GM21619 (cell line): ENCODE results near the gene NOG.
A peak's percentile ranks its signal among the peaks of the same experiment; 100 is the strongest.

ENCODE experiments used
- ATAC-seq: cut with Tn5 transposase; IDR thresholded peaks from one replicate; pipeline ENCODE4 v1.9.1; 2021; ENCODE audit not compliant: unreplicated experiment

Gene NOG

DNA sequence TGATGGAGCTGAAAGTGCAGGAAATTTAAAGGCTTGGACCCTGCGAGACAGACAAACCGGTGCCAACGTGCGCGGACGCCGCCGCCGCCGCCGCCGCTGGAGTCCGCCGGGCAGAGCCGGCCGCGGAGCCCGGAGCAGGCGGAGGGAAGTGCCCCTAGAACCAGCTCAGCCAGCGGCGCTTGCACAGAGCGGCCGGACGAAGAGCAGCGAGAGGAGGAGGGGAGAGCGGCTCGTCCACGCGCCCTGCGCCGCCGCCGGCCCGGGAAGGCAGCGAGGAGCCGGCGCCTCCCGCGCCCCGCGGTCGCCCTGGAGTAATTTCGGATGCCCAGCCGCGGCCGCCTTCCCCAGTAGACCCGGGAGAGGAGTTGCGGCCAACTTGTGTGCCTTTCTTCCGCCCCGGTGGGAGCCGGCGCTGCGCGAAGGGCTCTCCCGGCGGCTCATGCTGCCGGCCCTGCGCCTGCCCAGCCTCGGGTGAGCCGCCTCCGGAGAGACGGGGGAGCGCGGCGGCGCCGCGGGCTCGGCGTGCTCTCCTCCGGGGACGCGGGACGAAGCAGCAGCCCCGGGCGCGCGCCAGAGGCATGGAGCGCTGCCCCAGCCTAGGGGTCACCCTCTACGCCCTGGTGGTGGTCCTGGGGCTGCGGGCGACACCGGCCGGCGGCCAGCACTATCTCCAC, at the start of gene NOG:
Gene NOG (plus strand): TSS at position 54 of the 674 bp plus-strand sequence. CDS start 525 bp downstream, at position 579.
- no peak for ATAC-seq

- ATAC-seq: no peak
Measured at GRCh38 chr17:56545106-56545505, 48.4 kb upstream of the NOG start.

DNA sequence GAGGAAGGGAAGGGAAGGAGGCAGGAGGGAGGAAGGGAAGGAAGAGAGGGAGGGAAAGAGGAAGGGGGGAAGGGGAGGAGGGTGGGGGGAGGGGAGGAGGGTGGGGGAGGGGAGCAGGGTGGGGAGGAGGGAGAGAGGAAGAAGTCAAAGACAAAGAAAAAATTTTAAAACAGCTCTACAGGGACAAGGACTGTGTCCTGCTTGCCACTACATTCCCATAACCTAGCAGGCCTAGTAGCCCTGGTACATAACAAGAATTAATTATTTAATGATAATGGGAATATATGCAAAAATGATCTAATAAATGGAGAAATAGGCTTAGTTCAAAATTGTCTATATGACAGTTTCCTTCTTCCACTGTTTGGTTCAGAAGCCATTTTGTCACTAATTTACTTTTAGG, 47.6 kb upstream of the NOG start:
- no peak for ATAC-seq

DNA sequence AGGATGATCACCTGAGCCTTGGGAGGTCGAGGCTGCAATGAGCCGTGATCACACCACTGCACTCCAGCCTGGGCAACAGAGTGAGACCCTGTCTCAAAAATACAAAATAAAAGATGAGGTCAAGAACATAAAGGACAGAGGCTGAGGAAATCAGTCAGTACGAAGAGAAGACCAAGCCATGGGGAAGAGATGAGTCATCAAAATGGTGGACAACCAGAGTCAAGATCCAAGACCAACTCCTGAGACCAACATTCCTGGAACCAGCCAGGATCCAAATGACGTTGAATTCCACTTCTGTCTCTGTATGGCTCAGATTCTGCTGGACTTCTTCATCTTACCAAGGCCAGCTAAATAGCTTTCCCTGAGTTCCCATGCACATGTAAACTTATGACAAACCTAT, 44.8 kb upstream of the NOG start:
- ATAC-seq: no peak

DNA sequence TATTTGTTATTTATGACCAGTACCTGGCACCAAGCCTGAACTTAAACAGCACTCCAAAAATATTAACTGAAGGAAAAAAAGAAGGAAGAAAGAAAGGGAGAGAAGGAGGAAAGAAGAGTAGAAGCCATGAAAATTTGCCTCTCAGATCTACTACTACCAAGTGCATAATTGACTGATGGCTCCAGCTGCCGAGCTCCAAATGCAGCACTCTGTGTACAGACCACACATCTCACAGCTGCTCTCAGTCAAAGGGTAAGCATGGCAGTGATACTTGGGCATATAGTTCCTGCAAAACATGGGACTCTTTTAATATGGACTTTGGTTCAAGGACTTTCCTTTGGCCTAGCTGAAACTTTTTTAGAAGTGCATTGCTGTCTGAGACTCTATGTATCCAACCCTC, 44.0 kb upstream of the NOG start:
- no peak for ATAC-seq

- no peak for ATAC-seq
Measured at GRCh38 chr17:56557682-56558081, 35.8 kb upstream of the NOG start.

DNA sequence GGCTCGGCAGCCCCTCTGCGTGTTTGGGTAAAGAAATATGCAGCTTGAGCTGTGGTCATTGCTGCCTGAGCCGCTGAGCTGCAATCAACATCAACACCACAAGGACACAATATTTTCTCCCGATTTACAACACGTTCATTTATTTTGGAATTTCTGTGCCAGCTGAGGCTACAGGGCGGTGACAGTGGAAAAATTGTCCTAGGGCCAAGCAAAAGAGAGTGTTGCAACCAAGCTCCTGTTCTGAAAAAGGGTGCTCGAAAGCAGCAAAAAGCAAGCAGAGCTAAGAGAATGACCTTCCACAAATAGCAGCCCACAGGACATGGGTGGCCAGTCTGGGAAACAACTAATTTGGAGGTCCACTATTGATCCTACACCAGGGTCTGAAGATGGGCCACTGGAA, 35.4 kb upstream of the NOG start:
- no peak for ATAC-seq

DNA sequence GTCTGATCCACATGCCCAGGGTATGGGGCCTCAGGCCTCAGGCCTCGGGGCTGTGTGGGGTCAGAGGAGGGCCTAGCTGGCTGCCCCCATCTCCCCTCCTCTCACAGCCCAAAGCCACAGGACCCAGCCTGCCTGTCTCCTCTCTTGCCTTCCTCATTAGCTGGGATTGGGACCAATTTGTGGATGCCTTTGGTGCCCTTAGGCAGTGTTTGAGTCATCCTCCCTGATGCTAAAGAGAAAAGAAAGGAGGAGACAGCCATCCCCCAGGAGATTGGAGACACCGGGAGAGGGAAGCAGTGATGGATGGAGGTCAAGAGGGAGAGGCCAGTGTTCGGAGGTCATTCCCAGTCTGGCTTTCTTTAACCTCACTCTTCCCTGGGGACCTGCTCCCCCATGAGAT, 23.3 kb upstream of the NOG start:
- ATAC-seq: no peak

DNA sequence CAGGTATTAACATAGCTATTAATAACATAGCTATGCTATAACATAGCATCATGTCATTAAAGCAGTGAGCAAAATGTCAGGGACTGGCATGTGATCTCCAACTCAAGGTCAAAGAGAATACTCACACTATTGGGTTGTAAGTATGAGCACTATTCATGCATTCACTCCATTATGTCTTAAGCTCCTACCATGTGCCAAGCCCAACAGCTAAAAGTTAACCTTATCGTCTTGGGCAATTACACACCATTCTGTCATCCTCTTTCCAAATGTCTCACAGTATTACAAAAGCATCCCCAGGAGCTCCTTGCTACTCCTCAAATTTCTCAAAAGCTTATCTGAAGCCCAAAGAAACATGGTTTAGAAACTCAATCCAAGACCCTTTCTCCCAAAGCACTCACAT, 22.0 kb upstream of the NOG start:
- ATAC-seq: no peak

DNA sequence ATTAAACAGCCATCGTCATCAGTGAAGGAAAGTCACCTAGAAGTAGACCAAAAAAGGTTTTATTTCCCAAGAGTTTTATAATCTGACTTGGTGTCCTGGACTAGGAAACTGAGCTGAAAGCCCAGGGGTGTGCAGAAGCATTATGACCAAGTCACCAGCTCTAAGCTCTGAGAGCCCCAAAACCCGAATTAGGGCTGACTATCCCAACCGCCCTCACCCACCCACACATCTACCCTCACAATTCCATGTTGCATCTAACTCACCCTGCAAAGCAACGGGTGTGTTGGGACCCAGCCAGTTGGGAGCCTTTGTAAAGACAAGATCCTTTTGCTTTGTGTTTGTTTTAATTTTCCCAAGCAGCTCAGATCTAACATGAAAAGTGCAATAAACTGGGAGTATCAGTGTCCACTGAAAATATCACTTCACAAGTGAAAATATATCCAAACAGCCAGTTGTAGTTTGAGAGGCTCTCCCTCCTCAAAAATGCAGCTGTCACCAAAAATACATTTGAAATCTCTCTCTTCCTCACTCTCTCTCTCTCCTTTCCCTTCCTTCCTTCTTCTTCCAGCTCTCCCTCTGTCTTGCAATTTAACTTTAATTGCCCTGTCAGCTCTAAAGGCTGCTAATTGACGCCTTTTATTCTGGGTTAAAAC, 16.2 kb upstream of the NOG start:
- ATAC-seq: no peak

DNA sequence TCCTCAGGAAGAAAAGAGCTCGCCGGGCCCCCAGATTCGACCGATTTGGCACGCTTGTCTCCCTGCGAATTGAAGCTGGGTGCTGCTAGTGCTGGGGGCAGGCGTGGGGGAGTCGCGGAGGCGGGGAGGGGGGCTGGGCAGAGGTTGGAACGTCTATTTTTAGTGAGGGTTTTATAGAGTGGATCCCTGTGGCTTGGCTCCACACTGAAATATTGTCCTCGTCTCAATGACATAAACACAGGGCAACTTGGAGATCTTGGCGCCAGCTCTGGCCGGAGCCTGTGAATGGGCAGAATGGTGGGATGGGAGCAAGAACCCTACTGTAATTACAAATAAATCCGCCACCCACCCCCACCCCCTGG, 15.7 kb upstream of the NOG start:
- ATAC-seq: no peak

- no peak for ATAC-seq
Measured at GRCh38 chr17:56581635-56582627, 11.6 kb upstream of the NOG start.

DNA sequence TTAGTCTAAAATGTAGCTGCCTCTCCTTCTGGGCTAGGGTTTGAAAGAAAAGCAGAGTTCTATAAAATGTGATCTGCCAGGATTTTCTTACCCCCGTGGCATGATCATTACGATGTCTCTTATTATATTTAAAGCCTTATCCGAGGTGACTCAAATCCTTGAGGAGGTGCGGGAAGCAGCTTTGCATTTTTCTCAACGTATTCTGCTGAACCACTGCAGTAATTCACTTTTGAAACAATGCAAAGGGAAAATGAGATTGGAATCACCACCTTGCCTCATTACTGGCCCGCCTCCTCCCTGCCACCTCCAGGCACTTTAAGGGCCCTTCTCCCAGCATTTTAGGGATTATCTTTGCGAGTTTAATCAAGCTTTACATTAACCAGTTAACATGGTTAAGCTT, 9.7 kb upstream of the NOG start:
- no peak for ATAC-seq

- ATAC-seq: no peak
Measured at GRCh38 chr17:56587298-56587697, 6.2 kb upstream of the NOG start.

GRCh38 chr17:56592487-56593085, 913 bp upstream of the NOG start:
- peak; percentile 72 for ATAC-seq

- ATAC-seq: no peak
Measured at GRCh38 chr17:56593086-56593645, 333 bp upstream of the NOG start.

DNA sequence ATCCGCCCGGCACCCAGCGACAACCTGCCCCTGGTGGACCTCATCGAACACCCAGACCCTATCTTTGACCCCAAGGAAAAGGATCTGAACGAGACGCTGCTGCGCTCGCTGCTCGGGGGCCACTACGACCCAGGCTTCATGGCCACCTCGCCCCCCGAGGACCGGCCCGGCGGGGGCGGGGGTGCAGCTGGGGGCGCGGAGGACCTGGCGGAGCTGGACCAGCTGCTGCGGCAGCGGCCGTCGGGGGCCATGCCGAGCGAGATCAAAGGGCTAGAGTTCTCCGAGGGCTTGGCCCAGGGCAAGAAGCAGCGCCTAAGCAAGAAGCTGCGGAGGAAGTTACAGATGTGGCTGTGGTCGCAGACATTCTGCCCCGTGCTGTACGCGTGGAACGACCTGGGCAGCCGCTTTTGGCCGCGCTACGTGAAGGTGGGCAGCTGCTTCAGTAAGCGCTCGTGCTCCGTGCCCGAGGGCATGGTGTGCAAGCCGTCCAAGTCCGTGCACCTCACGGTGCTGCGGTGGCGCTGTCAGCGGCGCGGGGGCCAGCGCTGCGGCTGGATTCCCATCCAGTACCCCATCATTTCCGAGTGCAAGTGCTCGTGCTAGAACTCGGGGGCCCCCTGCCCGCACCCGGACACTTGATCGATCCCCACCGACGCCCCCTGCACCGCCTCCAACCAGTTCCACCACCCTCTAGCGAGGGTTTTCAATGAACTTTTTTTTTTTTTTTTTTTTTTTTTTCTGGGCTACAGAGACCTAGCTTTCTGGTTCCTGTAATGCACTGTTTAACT, 1.0 kb downstream of the NOG start:
- ATAC-seq: no peak

DNA sequence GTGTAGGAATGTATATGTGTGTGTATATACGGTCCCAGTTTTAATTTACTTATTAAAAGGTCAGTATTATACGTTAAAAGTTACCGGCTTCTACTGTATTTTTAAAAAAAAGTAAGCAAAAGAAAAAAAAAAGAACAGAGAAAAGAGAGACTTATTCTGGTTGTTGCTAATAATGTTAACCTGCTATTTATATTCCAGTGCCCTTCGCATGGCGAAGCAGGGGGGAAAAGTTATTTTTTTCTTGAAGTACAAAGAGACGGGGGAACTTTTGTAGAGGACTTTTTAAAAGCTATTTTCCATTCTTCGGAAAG, 1.6 kb downstream of the NOG start:
- no peak for ATAC-seq

DNA sequence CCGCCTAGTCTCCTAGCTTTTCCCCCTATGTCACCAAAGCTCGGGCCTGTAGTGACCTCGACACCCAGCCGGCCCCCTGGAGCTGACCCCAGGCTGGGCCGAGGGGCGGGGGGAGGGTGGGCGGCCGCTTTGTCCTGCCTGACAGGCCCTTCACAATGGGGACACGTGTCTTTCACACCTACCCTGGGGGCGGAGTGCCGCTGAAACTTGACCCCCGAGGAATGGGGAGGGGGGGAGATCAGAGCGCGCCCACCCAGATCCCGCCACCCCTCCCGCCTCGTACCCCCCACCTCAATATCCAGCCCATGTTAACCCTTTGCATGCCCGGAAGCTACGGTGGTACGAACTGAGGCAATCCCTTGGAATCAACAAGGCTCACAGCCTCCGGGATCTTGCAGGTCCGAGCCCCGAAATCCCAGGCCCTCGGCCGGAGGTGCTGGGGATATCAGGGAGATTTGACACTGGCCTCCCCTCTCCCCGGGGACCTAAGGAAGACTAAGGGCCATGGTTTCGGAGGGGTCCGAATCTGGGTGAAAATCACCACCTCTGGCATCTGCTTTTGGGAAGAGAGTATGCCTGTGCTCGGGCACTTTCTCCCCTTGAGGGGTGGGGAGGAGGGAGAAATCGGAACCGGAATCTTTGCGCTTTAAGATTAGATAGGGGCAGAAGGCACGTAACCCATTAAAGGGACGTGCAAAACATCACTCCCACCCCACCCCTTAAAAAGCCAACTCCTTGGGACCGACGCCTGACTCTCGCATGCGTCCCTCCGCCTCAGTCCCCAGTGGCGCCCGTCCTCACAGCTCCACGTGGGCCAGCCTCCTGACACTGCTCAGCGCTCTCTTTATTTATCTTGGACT, 2.6 kb downstream of the NOG start:
- ATAC-seq: no peak
